GM21447 (cell line): Measurements from ENCODE around the gene CNTNAP2.

ENCODE experiments used
- ATAC-seq: cut with Tn5 transposase; IDR thresholded peaks from one replicate; pipeline ENCODE4 v1.9.1; 2021; ENCODE audit not compliant: unreplicated experiment

CNTNAP2 gene

GRCh38 chr7:146982482-146982881 is 865.9 kb downstream of the CNTNAP2 start:
- no peak for ATAC-seq

- no peak for ATAC-seq
These were observed 875.0 kb downstream of the CNTNAP2 start for GRCh38 chr7:146991596-146991995.

DNA sequence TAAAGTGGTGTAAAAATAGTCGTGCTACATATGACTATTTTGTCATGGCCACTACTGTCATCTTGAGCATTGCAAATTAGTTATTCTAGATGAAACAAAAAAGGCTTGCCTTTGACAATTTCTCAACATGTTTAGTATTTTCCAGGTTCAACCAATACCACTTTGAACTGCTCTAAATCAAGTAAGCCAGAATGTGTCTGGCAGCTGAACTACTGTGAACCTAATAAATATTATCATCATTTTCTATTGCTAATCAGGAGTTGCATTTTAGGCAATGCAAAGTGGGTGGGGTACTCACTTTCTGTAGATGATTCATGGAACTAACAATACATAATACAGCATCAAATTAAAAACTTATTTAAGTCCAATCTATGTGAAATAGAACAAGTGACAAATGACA is 877.2 kb downstream of the CNTNAP2 start:
- no peak for ATAC-seq

GRCh38 chr7:147008530-147008929 is 891.9 kb downstream of the CNTNAP2 start:
- ATAC-seq = no peak

GRCh38 chr7:147012666-147013065 is 896.1 kb downstream of the CNTNAP2 start:
- no peak for ATAC-seq

GRCh38 chr7:147013825-147014224 is 897.2 kb downstream of the CNTNAP2 start:
- ATAC-seq = no peak

- no peak for ATAC-seq
These were observed 897.8 kb downstream of the CNTNAP2 start for GRCh38 chr7:147014286-147014955.

GRCh38 chr7:147015999-147016398 is 899.4 kb downstream of the CNTNAP2 start:
- ATAC-seq = no peak

DNA sequence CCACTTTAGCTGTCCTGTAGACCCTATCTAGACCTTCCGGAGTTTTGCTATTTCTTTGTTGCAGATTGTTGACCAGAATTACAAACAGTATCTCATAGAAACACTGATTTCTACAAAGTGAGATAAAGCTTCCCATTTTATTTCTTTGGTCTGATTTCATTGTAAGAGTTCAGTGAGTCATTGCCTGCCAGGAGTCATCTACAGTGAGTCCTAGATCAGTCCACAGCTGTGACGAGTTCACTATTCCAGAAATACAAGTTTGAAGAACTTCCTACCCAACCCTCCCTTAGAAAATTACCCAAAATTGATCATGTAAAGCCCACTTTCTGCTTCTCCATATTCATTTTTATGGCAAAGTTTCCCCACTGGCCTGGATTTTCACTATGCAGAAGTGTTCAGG is 905.5 kb downstream of the CNTNAP2 start:
- ATAC-seq = no peak

- no peak for ATAC-seq
These were observed 906.8 kb downstream of the CNTNAP2 start for GRCh38 chr7:147023440-147023839.

GRCh38 chr7:147029953-147030352 is 913.4 kb downstream of the CNTNAP2 start:
- ATAC-seq = no peak

GRCh38 chr7:147033641-147034040 is 917.0 kb downstream of the CNTNAP2 start:
- ATAC-seq = no peak

- no peak for ATAC-seq
These were observed 924.8 kb downstream of the CNTNAP2 start for GRCh38 chr7:147041438-147041837.

DNA sequence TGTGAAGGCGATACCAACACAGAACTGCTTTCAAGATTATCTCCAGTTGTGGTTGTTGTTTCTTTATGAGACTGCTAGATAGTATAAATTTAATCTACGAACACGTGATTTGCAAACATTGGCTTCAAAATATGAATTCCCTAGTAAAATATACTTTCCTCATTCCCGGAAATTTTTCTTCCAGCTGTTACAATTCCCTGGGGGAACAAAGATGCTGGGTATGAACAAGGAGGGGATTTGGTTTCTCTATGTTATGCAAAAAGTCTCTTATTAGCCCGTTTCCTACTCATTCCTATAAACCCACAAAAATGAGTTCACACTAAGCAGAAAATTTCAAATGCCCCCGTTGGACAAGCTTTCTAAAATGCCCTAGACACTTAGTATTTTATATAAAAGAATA is 928.3 kb downstream of the CNTNAP2 start:
- ATAC-seq = no peak

DNA sequence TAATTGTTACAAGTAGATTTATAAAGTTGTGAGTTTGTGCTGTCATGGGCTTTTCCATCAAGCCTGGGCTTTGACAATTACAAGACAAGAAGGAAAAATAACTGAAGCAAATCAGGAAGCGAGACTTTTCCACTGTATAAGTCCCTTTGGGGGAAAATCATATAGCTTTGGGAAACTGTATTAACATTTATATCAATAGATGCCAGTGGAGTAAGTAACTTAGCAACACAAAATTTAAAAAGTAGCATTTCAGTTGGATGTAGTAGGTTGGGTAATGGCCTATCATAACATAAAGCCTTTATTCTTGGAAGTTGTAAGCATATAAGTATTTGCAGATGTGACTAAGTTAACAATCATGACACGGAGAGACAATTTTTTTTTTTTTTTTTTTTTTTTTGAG is 931.1 kb downstream of the CNTNAP2 start:
- no peak for ATAC-seq

GRCh38 chr7:147048864-147049263 is 932.3 kb downstream of the CNTNAP2 start:
- ATAC-seq = no peak

- ATAC-seq = no peak
These were observed 936.2 kb downstream of the CNTNAP2 start for GRCh38 chr7:147052818-147053217.

GRCh38 chr7:147053746-147054145 is 937.1 kb downstream of the CNTNAP2 start:
- no peak for ATAC-seq

DNA sequence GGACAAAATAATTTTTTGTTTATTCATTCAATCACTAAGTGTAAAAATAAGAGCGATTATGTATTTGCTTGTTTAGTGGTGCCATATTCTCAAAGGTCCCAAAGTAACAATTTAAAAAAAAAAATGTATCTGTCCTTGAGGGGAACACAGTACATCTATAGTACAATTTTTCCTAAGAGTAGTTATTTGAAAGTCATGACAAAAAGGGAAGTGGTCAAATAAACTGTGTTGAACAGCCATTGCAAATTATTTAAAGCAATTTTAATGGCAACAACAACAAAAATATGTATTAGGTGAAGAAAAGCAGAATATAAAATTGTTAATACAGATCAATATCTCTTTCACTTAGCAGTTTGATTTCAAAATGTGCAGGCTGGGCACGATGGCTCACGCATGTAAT is 943.5 kb downstream of the CNTNAP2 start:
- ATAC-seq = no peak

DNA sequence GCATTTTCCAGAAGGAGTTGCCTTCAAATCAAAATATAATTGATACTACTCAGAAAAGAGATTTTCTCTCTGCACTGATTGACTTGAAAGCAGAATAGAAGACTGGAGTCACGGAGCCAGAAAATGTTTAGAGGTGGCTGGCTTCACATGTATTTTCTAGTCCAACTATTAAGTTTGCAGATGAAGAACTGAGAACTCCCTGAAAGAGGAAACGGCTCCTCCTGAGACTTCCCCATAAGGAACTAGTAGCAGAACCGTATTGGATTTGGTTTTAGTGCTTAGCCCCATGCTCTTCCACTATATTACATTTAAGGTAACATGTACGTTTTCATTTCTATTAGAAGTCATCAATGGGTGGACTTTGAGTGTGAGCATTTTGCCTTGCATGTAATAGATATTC is 946.3 kb downstream of the CNTNAP2 start:
- no peak for ATAC-seq

DNA sequence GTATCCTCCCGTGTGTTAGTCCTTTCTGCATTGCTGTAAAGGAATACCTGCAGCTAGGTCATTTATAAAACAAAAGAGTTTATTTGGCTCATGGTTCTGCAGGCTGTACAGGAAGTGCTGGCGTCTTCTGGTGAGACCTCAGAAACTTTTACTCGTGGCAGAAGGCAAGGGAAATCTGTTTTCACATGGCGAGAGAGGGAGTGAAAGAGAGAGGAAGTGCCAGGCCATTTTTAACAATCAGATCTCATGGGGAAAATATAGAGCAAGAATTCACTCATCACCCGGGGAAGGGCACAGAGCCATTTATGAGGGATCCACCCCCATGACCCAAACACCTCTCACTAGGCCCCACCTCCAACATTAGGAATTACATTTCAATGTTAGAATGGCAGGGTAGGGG is 952.2 kb downstream of the CNTNAP2 start:
- ATAC-seq = no peak

- no peak for ATAC-seq
These were observed 953.2 kb downstream of the CNTNAP2 start for GRCh38 chr7:147069771-147070170.

- ATAC-seq = no peak
These were observed 954.3 kb downstream of the CNTNAP2 start for GRCh38 chr7:147070886-147071285.
